Stimulated activated naive CD8-positive, alpha-beta T cell treated with anti-CD3 and anti-CD28 coated beads, Interleukin-15, Interleukin-2, amounts not matched to agents 100 ng/mL and 50 ng/mL, for 24 hours (primary cell): ENCODE results near the gene SNX18.
A peak's percentile ranks its signal among the peaks of the same experiment; 100 is the strongest.

Source experiments
- H3K27ac Mint-ChIP-seq: one replicate; pipeline ENCODE4 v1.8.0; 2021; ENCODE audit warnings: mild to moderate bottlenecking, mixed read lengths
- H3K27me3 Mint-ChIP-seq: one replicate; pipeline ENCODE4 v1.8.0; 2021; ENCODE audit warnings: mixed read lengths
- H3K36me3 Mint-ChIP-seq: one replicate; pipeline ENCODE4 v1.8.0; 2021; ENCODE audit warnings: low read depth, mixed read lengths
- H3K4me1 Mint-ChIP-seq: one replicate; pipeline ENCODE4 v1.8.0; 2021; ENCODE audit warnings: low read depth, mixed read lengths
- H3K4me3 Mint-ChIP-seq: one replicate; pipeline ENCODE4 v1.8.0; 2021; ENCODE audit warnings: mild to moderate bottlenecking, mixed read lengths
- H3K9me3 Mint-ChIP-seq: one replicate; pipeline ENCODE4 v1.8.0; 2021; ENCODE audit warnings: mixed read lengths

The SNX18 gene

DNA sequence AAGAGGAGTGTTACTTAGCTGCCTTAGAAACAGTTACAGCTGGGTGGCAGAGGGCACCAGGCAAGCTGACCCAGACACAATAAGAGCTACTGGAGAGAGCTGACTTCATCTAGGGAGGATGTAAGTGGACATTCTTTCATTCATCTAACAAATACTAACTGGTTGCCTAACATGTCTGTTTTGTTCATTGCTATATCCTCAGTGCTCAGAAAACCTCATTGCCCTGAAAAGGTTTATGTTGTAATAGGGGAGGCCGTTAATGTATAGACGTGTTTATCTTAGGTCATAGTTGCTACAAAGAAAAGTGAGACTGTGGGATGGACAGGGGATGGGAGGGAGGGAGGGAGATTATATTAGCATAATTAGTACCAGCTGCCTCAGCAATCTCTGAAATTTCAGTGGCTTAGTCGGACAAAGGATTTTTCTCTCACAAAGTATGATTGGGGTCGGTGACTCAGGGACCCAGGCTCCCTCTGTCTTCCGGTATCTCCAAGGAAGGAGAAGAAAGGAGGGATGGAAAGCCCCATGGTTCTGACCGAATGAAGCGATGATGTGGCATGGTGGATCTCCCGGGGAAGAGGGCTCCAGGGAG lies 2.6 kb upstream of the SNX18 start:
- Mint-ChIP-seq H3K9me3 (no peaks in the 10 kb centered on the region), H3K27ac (no peak overlapping the region), H3K4me1 (peaks cover 20% of the 10 kb centered on the region), H3K36me3 (peaks cover 7% of the 10 kb centered on the region), H3K27me3 (peaks cover 7% of the 10 kb centered on the region), H3K4me3 (no peak overlapping the region)

DNA sequence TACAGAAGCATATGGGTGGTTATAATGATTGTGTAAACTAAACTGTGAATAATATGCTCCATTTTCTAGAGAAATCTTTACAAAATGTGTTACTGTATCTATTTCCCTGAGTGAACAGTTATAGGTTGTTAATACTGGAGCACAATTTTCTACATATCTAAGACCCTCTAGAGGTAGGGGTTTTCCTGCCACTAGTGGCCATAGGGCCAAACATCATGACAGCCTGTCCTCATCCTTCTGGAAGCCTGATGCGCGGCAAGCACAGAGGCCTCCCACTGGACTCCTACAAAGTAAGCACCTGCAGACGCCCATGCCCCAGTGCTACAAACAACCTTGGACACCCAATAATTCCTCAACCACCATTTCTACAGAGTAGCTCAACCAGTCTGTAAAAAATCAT lies 1.9 kb upstream of the SNX18 start:
- Mint-ChIP-seq H3K27me3 (peaks cover 7% of the 10 kb centered on the region), H3K9me3 (no peaks in the 10 kb centered on the region), H3K4me3 (no peak overlapping the region), H3K27ac (no peak overlapping the region), H3K36me3 (peaks cover 7% of the 10 kb centered on the region), H3K4me1 (peaks cover 27% of the 10 kb centered on the region)

DNA sequence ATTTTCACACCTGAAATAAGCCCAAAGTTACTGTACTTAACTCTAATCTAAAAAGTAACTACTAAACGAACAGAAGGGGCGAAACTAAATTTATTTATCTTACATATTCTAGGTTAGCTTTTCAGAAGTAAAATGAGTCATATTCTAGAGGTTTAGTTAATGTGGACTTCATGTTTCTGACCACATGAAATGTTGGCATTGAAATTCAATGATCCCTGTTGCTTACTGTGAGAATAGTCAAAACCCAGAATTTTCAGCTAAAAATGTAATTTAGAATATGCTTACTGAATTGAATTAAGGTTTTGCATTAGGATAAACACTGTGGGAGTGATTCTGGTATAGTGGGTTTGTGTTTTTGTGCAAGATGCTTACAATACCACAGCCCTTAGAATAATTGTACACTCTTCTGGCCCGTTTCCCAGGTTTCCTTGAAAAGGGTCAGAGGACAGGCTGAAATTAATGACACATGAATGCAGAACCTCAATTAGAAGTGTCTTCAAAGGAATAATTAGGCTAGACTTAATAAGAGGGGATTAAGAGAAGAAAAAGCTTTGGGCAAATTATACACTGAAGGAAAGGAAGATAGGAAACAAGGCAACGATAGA lies 1.4 kb upstream of the SNX18 start:
- Mint-ChIP-seq H3K27ac (no peak overlapping the region), H3K9me3 (no peaks in the 10 kb centered on the region), H3K36me3 (peaks cover 7% of the 10 kb centered on the region), H3K4me3 (no peak overlapping the region), H3K27me3 (peaks cover 7% of the 10 kb centered on the region), H3K4me1 (peaks cover 32% of the 10 kb centered on the region)

DNA sequence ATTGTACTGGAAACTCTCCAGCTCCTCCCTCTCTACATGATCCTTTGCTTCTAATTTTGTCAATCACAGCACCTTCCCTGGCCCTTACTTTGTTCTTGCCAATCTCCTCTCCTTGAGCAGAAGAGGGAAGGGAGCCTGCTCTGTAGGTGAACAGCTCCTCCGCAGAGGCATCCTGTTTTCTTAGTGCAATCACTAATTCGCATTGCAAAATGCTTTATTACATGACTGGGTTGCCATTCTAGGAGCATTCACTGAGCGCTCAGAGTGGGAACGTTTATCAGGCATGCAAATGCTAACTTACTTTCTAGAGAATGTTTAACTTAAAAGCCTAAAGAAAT lies 416 bp upstream of the SNX18 start:
- peaks cover 7% of the 10 kb centered on the region for H3K36me3 Mint-ChIP-seq
- H3K9me3 Mint-ChIP-seq, result no peaks in the 10 kb centered on the region
- peaks cover 42% of the 10 kb centered on the region for H3K4me1 Mint-ChIP-seq
- peak overlapping the region; percentile 48 for H3K4me3 Mint-ChIP-seq
- no peak overlapping the region for H3K27ac Mint-ChIP-seq
- peaks cover 4% of the 10 kb centered on the region for H3K27me3 Mint-ChIP-seq

DNA sequence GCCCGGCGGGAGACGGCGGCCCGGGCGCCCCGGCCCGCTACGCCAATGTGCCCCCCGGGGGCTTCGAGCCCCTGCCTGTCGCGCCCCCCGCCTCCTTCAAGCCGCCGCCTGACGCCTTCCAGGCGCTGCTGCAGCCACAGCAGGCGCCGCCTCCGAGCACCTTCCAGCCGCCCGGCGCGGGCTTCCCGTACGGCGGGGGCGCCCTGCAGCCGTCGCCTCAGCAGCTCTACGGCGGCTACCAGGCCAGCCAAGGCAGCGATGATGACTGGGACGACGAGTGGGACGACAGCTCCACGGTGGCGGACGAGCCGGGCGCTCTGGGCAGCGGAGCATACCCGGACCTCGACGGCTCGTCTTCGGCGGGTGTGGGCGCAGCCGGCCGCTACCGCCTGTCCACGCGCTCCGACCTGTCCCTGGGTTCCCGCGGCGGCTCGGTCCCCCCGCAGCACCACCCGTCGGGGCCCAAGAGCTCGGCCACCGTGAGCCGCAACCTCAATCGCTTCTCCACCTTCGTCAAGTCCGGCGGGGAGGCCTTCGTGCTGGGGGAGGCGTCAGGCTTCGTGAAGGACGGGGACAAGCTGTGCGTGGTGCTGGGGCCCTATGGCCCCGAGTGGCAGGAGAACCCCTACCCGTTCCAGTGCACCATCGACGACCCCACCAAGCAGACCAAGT lies 723 bp downstream of the SNX18 start:
- Mint-ChIP-seq H3K4me3 (peak overlapping the region; percentile 86), H3K9me3 (no peaks in the 10 kb centered on the region), H3K27ac (no peak overlapping the region), H3K36me3 (peaks cover 7% of the 10 kb centered on the region), H3K4me1 (peaks cover 51% of the 10 kb centered on the region), H3K27me3 (peaks cover 4% of the 10 kb centered on the region)

DNA sequence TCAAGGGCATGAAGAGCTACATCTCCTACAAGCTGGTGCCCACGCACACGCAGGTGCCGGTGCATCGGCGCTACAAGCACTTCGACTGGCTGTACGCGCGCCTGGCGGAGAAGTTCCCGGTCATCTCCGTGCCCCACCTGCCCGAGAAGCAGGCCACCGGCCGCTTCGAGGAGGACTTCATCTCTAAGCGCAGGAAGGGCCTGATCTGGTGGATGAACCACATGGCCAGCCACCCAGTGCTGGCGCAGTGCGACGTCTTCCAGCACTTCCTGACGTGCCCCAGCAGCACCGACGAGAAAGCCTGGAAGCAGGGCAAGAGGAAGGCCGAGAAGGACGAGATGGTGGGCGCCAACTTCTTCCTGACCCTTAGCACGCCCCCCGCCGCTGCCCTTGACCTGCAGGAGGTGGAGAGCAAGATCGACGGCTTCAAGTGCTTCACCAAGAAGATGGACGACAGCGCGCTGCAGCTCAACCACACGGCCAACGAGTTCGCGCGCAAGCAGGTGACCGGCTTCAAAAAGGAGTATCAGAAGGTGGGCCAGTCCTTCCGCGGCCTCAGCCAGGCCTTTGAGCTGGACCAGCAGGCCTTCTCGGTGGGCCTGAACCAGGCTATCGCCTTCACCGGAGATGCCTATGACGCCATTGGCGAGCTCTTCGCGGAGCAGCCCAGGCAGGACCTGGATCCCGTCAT lies 1.4 kb downstream of the SNX18 start:
- Mint-ChIP-seq H3K9me3 (no peaks in the 10 kb centered on the region), H3K36me3 (peaks cover 7% of the 10 kb centered on the region), H3K4me3 (peak overlapping the region; percentile 86), H3K4me1 (peaks cover 58% of the 10 kb centered on the region), H3K27ac (no peak overlapping the region), H3K27me3 (peaks cover 4% of the 10 kb centered on the region)

DNA sequence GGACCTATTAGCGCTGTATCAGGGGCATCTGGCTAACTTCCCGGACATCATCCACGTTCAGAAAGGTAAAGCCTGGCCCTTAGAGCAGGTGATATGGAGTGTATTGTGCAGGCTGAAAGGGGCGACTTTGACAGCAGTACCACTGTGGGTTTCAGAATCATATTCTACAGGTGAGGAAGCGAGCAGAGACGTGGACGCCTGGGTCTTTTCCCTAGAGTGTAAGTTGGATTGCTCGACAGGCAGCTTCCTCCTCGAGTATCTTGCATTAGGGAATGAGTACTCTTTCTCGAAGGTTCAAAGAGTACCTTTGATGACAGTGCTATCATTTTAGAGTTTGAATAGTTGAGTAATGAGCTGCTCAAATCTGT lies 1.9 kb downstream of the SNX18 start:
- Mint-ChIP-seq H3K4me1 (peaks cover 63% of the 10 kb centered on the region), H3K27ac (peak overlapping the region; percentile 41), H3K36me3 (peaks cover 7% of the 10 kb centered on the region), H3K27me3 (peaks cover 4% of the 10 kb centered on the region), H3K9me3 (no peaks in the 10 kb centered on the region), H3K4me3 (peak overlapping the region; percentile 86)

DNA sequence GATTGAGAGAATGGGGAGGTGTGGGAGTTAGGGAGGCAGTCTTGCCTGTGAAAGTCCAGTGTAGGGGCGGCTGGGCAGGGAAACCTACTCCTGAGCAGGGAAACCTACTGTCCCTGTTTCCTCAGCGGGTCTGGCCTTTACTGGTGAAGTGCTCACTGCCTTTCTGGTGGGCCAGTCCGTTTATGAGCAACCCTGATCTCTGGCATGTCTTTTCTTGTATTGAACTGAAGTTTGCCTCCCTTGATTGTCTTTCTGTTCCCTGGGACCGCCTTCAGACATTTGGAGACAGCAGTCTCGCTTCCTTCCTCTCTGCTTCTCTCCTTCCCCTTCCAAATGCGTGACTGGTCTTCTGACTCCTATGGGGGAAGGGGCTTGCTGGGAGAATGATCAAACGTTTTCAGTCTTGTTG lies 2.9 kb downstream of the SNX18 start:
- Mint-ChIP-seq H3K9me3 (no peaks in the 10 kb centered on the region), H3K27me3 (peaks cover 4% of the 10 kb centered on the region), H3K36me3 (peaks cover 7% of the 10 kb centered on the region), H3K4me1 (peaks cover 70% of the 10 kb centered on the region), H3K4me3 (peak overlapping the region; percentile 86), H3K27ac (no peak overlapping the region)

DNA sequence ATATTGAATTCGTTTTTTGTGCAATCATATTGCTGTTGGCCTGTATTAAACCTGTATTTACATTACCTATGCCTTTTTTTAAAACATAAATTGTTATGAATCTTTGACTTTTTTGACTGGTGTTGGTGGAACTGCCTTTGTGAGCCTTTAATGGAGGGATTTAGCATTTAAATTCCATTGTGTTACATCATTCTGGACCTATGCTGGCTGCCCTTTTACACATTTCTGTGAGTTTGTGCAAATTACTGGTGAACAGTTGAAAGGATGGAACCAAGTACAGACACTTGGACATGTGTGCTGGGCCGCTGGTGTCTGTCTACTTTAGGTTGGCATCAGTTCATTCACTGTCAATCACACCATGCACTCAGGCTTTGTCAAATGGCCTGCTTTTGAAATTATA lies 3.4 kb downstream of the SNX18 start:
- H3K4me1 Mint-ChIP-seq, result peaks cover 71% of the 10 kb centered on the region
- peaks cover 4% of the 10 kb centered on the region for H3K27me3 Mint-ChIP-seq
- peaks cover 7% of the 10 kb centered on the region for H3K36me3 Mint-ChIP-seq
- no peak overlapping the region for H3K27ac Mint-ChIP-seq
- peak overlapping the region; percentile 86 for H3K4me3 Mint-ChIP-seq
- no peaks in the 10 kb centered on the region for H3K9me3 Mint-ChIP-seq

DNA sequence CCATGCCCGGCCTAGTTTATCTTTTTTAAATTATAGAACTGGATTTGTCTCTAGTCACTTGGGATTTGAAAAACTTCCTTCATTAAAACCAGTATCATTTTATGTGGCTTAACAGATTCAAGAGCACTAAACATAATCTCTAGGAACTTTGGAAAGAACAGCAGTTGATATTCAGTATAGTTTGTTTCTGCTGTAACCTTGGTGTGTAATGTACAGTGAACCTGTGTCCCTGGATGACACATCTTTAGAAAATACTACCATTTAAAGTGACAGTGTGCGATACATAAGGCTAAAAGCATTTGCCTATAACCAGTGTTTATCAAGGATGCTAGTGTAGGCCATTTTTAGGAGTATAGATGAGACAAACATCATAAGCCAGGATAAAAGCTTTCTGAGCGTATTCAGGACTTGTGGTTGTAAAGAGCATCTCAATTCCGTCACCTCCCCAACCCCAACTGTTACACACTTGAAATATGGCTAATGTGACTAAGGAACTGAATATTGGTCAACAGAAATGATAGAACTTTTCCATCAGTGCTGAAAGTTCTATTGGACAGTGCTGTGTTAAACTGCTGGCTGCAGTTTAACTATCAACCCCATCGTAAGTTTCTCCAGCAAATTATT lies 4.4 kb downstream of the SNX18 start:
- H3K4me3 Mint-ChIP-seq, result peak overlapping the region; percentile 60
- no peaks in the 10 kb centered on the region for H3K9me3 Mint-ChIP-seq
- H3K36me3 Mint-ChIP-seq, result peaks cover 7% of the 10 kb centered on the region
- H3K27me3 Mint-ChIP-seq, result peaks cover 3% of the 10 kb centered on the region
- H3K4me1 Mint-ChIP-seq, result peaks cover 71% of the 10 kb centered on the region
- H3K27ac Mint-ChIP-seq, result no peak overlapping the region

DNA sequence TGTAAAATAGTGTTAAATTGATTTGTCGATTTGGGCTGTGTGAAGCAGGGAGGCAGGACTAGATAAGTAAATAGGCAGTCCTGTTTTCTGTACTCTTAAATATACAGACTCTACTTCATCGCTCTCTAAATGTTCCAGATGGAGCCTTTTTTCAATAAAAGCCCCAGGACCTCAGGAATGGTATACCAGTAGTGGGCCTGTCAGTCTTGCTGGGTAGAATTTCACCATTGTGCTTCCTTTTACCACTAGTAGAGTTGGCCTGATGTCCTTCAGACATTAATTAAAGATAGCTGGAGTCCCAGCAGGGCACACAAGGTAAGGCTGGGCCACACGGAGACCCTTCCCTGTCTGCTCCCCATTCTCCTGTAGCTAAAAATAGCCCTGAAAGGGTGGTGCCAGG lies 6.0 kb downstream of the SNX18 start:
- H3K27ac Mint-ChIP-seq, result no peak overlapping the region
- H3K4me1 Mint-ChIP-seq, result peaks cover 66% of the 10 kb centered on the region
- peaks cover 7% of the 10 kb centered on the region for H3K36me3 Mint-ChIP-seq
- H3K27me3 Mint-ChIP-seq, result no peaks in the 10 kb centered on the region
- H3K9me3 Mint-ChIP-seq, result no peaks in the 10 kb centered on the region
- no peak overlapping the region for H3K4me3 Mint-ChIP-seq

DNA sequence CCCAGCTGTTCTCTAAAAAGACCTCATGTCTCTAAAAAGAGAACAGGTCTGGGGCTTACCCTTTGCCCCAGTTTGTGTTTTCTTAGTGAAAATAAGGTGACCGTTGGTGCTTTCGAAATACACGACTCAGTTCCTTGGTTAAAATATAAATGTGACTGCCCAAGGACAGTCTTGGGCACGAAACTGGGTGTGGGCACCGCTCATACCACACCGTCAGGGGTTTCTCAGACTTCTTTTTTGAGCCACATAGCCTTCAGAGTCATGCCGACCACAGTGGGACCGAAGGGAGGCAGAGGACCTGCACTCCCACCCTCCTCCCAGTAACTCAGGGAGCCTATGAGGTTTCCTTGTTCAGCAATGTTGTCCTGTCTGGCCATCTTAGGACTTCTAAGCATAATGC lies 6.5 kb downstream of the SNX18 start:
- Mint-ChIP-seq H3K27me3 (no peaks in the 10 kb centered on the region), H3K9me3 (no peaks in the 10 kb centered on the region), H3K27ac (no peak overlapping the region), H3K4me3 (no peak overlapping the region), H3K36me3 (peaks cover 7% of the 10 kb centered on the region), H3K4me1 (peaks cover 60% of the 10 kb centered on the region)

DNA sequence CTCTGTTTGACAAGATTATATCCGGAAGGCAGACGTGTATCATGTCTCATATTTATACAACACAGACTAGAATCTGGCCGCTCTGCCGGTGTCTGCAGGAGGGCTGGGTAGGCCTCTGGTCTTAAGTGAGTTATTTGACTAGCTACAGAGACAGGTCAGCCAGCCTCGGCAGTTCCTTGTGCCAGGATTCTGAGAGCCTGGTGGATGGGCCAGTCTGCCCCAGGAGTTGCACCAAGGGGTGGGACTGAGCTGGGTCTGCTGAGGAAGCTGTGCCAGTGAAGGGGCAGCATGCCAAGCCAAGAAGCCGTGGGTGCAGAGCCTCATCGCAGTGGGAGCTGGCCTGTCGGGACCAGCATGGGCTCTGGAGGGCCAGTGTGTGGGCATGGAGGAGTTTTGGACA lies 7.1 kb downstream of the SNX18 start:
- H3K4me1 Mint-ChIP-seq, result peaks cover 54% of the 10 kb centered on the region
- H3K27ac Mint-ChIP-seq, result no peak overlapping the region
- H3K4me3 Mint-ChIP-seq, result no peak overlapping the region
- H3K36me3 Mint-ChIP-seq, result peaks cover 1% of the 10 kb centered on the region
- H3K27me3 Mint-ChIP-seq, result no peaks in the 10 kb centered on the region
- no peaks in the 10 kb centered on the region for H3K9me3 Mint-ChIP-seq

DNA sequence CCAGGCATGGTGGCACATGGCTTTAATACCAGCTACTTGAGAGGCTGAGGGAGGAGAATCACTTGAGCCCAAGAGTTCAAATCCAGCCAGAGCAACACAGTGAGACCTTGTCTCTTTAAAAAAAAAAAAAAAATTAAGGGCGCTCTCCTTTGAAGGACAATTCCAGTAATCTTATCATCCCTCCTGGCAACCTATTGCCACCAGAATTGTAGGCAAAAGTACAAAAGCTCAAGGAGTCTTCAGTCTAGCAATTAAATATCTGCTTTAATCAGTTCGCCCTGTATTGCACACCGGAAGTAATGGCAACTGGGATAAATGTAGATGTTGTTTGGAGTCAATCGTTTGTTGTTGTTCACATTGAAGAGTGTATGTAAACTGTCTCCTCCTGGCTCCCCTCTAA lies 7.7 kb downstream of the SNX18 start:
- no peaks in the 10 kb centered on the region for H3K27me3 Mint-ChIP-seq
- H3K36me3 Mint-ChIP-seq, result no peaks in the 10 kb centered on the region
- no peaks in the 10 kb centered on the region for H3K9me3 Mint-ChIP-seq
- H3K4me3 Mint-ChIP-seq, result no peak overlapping the region
- no peak overlapping the region for H3K27ac Mint-ChIP-seq
- H3K4me1 Mint-ChIP-seq, result peaks cover 53% of the 10 kb centered on the region

DNA sequence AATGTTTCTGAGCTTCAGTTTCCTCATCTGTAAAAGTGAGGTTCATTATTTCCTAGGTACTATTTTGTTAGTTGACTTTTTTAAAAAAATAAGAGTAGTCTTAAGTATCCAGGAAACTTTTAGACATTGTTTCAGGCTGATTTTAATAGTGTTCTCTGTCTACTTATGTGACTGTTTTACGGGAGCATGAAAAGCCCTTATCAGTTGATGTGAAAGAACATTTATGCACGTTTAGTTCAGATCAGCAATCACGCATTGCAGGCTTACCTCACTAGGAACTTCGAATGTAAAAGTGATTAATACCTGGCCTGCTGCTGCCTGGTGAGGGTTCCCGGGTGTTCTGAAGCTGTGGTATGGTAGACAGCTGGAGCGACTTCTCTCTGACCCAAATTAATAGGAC lies 8.1 kb downstream of the SNX18 start:
- H3K4me3 Mint-ChIP-seq, result no peak overlapping the region
- H3K36me3 Mint-ChIP-seq, result no peaks in the 10 kb centered on the region
- H3K9me3 Mint-ChIP-seq, result no peaks in the 10 kb centered on the region
- no peaks in the 10 kb centered on the region for H3K27me3 Mint-ChIP-seq
- H3K4me1 Mint-ChIP-seq, result peaks cover 51% of the 10 kb centered on the region
- H3K27ac Mint-ChIP-seq, result no peak overlapping the region
